Measurements from ENCODE around the gene MYL10. TPM values are rescaled to one million over a fixed set of nuclear protein-coding genes. Genes with fewer than 3 reads are reported as not detected.
"Not testable (repeated sequence)": the region's sequence is repeated elsewhere in the genome, so short reads cannot be mapped to it uniquely, and the experiment has no call there.

MYL10 gene
- total RNA-seq, 1 donor from 2014 or later, result not detected

DNA sequence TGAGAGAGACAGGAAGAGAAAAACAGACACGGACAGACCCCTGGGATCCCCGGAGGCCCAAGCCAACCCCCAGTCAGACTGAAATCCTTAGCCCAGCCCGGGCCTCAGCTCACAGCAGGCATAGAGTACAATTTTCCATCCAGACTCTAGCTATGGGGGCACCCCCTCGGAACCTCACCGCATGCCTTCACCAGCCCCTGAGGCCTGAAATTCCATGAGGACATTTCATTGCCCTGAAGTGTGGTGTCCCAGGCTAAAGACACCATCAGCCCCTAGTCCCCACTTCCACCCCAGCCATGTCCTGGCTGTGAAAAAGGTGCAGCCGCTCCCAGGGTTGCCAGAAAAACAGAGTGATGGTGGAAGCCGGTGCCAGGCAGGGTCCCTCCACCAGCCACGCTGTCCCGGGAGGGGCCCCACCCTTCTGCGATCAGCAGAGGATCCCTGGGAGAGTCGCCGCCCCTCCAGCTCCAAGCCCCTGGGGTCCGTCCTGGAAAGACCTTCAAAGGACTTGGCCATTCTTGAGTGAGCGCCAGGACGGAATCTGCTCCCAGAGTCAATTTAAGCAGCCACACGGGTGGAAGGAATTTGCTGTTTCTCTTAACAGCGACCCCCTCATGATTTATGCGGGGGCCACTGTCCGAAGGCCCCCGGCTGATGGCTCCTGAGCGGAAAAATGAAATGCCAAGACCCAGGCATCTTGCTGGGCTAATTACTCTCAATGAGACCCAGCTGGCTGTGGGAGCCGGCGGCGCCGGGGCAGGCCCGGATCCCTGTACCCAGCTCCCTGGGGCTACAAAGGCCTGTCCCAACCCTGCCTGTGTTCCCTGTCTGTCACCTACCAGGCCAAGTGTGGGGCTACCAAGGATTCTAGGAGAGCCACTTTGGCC is 23.2 kb downstream of the MYL10 start:
- TF ChIP-seq, protein P1, sequence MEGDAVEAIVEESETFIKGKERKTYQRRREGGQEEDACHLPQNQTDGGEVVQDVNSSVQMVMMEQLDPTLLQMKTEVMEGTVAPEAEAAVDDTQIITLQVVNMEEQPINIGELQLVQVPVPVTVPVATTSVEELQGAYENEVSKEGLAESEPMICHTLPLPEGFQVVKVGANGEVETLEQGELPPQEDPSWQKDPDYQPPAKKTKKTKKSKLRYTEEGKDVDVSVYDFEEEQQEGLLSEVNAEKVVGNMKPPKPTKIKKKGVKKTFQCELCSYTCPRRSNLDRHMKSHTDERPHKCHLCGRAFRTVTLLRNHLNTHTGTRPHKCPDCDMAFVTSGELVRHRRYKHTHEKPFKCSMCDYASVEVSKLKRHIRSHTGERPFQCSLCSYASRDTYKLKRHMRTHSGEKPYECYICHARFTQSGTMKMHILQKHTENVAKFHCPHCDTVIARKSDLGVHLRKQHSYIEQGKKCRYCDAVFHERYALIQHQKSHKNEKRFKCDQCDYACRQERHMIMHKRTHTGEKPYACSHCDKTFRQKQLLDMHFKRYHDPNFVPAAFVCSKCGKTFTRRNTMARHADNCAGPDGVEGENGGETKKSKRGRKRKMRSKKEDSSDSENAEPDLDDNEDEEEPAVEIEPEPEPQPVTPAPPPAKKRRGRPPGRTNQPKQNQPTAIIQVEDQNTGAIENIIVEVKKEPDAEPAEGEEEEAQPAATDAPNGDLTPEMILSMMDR (conservative IDR thresholded peaks at IDR 0.05; ENCODE audit: low read depth, low read length), result no peak
- no peak for DNase-seq (ENCODE audit: low read depth)
- no peak overlapping the region for H3K4me3 ChIP-seq (ENCODE audit: low read depth, low read length)

DNA sequence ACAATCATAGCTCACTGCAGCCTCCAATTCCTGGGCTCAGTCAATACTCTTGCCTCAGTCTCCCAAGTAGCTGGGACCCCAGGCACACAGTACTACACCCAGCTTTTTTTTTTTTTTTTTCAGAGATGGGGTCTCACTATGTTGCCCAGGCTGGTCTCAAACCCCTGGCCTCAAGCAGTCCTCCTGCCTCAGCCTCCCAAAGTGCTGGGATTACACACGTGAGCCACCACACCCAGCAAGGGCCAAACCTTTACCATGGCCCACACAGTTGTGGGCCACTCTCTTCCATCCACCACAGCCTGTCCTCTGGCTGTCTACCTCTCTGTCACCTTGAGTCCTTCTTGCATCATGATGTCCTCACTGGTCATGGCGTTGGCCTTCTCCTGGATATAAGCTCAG is 24.2 kb downstream of the MYL10 start:
- H3K4me3 ChIP-seq (ENCODE audit: low read depth, low read length); DNase-seq (ENCODE audit: low read depth): not testable (repeated sequence)

DNA sequence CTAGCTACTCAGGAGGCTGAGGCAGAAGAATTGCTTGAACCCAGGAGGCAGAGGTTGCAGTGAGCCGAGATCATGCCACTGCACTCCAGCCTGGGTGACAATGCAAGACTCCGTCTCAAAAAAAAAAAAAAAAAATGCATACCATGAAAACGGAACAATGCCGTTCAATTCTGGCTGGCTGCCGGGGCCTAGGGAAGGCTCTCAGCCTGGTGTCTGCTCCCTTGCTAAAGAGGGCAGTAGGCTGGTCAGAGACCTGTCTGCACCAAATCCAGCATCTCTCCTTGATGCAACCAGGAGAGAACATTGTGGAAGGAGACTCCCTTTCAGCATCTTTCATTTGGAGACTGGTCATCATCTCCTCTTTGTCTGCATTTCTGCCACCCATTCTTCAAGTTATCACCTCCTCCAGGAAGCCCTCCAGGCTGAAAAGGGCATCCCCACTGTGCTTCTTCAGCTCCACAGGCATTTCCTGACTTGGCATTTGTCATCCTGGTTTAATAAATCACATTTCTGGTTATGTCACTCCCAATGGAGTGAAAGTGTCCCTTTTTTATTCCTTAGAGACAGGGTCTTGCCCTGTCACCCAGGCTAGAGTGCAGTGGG is 24.7 kb downstream of the MYL10 start:
- no peak overlapping the region for H3K4me3 ChIP-seq (ENCODE audit: low read depth, low read length)
- TF ChIP-seq, protein P1 (conservative IDR thresholded peaks at IDR 0.05; ENCODE audit: low read depth, low read length), result no peak
- no peak for DNase-seq (ENCODE audit: low read depth)

- H3K4me3 ChIP-seq (ENCODE audit: low read depth, low read length), result no peak overlapping the region
- DNase-seq (ENCODE audit: low read depth), result no peak
- TF ChIP-seq, protein P1 (conservative IDR thresholded peaks at IDR 0.05; ENCODE audit: low read depth, low read length), result peak; percentile 91
Measured at GRCh38 chr7:101602484-101603241, 26.4 kb downstream of the MYL10 start.

DNA sequence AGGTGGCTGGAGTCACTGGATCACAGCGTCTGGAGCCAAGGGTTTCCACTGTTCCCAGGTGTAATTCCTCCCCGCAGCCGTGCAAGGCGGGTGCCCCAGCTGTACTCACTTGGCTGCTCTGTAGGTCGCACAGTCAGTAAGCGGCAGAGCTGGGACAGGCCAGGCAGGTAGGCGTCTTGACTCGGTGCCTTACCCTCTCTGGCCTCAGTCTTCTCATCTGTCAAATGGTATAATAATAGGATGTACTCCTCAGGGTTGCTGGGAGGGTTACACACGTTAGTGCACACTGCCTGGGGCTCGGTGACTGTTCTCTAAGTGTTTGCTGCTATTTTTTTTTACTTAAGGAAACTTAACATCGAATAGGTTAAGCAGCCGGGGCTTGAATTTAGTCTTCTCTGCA is 27.0 kb downstream of the MYL10 start:
- no peak overlapping the region for H3K4me3 ChIP-seq (ENCODE audit: low read depth, low read length)
- DNase-seq (ENCODE audit: low read depth), result no peak
- TF ChIP-seq, protein P1 (conservative IDR thresholded peaks at IDR 0.05; ENCODE audit: low read depth, low read length), result no peak

DNA sequence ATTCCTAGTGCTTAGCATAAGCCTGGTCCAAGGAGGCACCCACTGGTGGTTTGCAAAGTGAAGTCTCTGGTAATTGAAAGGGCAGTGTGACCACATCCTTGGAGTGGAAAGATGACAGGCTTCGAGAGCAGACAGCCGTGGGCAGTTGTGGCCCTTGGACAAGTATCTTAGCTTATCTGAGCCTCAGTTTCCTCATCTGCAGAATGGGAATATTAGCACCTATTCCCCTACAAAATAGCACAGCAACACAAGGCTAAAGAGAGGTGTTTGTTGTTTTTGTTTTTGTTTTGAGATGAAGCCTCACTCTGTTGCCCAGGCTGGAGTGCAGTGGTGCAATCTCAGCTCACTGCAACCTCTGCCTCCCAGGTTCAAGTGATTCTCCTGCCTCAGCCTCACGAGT is 29.3 kb downstream of the MYL10 start:
- no peak overlapping the region for H3K4me3 ChIP-seq (ENCODE audit: low read depth, low read length)
- DNase-seq (ENCODE audit: low read depth), result no peak
- TF ChIP-seq, protein P1 (conservative IDR thresholded peaks at IDR 0.05; ENCODE audit: low read depth, low read length), result no peak
